NCI-H1417 treated with DMSO at 0.1 percent for 48 hours (cell line): Measurements from ENCODE around the gene CNN3.
A peak's percentile ranks its signal among the peaks of the same experiment; 100 is the strongest.

ENCODE experiments used
- DNase-seq: peaks from one replicate; lab custom pipeline; 2025; lab: John Stamatoyannopoulos, UW

The CNN3 gene

DNA sequence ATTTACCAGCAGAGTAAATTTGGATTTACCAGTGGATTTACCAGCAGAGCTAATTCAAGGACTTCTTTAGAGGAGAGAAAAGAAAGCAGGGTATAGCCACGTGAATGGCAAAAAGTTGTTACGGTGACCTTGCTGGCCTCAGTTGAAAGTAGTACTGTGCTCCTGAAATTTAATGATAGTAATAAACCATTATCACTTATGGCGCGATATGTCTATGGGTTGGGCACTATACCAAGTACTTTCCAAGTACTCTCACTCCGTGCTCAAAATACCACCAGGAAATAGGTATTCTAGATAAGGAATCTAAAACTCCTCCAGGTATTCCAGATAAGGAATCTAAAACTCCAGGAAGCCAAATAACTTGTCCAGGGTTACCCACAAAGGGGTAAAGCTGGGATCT lies 70.9 kb downstream of the CNN3 start:
- no peak for DNase-seq

DNA sequence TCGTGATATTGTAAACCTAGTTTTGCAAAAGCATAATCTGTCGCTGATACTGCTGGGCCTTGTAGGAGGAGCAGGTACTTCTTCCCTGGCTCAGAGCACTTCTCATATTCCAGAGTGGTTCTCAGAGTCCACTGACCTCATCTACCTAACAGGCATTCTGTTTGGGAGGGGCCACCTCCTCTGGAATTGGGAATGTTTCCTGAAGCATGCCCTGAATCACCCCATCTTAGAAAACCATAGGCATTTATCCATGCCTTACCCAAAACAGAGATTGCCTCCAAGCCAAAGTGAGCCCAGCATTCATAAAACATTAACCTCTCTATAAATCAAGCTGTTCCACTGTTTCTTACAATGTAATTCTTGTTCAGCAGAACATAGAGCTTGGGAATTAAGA lies 71.6 kb downstream of the CNN3 start:
- DNase-seq, result no peak

DNA sequence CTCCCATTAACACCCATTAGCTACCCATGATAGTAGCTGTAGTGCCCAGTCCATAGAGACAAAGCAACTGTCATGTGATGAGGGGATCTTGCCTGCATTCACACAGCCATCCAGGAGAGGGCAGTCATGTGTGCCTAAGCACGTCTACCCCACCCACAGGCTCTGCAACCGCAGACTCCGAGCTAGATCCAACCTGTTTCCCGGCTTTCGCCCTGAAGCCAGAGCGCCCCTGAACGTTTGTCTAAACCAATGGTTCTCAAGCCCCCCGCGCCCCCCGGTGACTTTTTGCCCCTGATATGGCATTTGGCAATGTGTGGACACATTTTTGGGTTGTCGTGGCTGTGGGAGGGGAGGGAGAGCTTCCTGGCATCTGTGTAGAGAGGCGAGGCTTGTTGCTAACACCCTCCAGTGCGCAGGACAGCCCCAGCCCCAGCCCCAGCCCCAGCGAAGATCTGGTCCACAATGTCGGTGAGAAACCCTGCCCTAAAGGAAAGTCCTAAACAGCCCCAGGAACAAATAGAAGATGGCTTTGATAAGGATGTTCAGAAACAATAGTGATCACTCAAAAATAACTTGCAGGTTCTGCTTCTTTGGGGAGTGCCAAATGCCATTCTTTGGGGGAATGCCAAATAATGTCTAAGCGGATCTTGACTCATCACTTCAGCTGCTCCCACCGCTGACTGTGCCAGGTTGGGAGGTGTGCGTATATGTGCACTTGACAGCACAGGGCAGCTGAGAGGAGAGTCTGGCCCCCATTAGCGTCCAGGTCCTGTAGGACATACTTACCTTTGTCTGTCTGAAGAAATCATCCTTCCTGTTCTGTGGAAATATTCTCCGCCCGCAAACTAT lies 72.2 kb downstream of the CNN3 start:
- DNase-seq, result peak; percentile 46

DNA sequence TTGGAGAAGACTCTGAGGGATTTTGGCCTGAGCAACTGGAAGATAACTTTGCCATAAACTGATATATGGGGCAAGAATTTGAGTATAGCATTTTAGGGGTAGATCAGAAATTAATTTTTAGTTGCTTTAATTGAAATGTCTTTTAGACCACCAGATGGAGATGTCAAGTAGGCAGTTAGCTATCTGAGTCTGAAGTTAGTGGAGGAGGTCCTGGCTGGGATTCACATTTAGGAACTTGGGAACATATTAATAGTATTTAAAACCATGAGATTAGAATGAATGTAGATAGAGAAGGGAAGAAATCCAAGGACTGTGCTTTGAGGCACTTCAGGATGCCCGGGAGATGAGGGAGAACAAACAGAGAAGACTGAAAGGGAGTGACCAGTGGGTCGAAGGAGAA lies 74.1 kb downstream of the CNN3 start:
- DNase-seq, result no peak

DNA sequence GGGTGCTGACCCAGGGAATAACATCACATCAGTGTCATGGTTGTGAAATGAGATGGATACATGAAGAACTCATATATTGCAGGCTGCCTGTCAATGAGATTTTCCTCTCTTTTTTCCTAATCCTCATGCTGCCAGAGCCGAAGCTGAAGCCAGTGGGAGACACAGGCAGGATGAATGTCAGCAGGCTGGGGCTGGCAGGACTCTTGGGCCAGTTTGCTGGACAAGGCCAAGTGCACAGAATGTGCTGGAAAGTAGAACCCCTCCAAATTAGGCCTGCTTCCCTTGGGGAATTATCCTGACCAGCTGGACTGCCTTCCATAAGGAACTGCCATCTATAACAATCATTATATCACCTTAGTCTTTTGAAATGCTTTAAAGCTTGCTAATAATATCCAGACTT lies 75.3 kb downstream of the CNN3 start:
- no peak for DNase-seq
